DND-41 (cell line): ENCODE measurements around the gene ARL5C.

Experiments used
- CTCF ChIP-seq: IDR thresholded peaks from 2 replicates; pipeline ENCODE4 v1.5.1; 2012; ENCODE audit warnings: borderline replicate concordance, low read length, moderate library complexity, mild to moderate bottlenecking; ENCODE audit not compliant: poor library complexity, severe bottlenecking; ENCODE audit errors: extremely low read depth
- EZH2 ChIP-seq: IDR thresholded peaks from 3 replicates; pipeline ENCODE4 v1.6.1; 2012; ENCODE audit warnings: borderline replicate concordance, low read depth, mild to moderate bottlenecking, moderate library complexity, low read length, inconsistent platforms; ENCODE audit not compliant: severe bottlenecking

DNA sequence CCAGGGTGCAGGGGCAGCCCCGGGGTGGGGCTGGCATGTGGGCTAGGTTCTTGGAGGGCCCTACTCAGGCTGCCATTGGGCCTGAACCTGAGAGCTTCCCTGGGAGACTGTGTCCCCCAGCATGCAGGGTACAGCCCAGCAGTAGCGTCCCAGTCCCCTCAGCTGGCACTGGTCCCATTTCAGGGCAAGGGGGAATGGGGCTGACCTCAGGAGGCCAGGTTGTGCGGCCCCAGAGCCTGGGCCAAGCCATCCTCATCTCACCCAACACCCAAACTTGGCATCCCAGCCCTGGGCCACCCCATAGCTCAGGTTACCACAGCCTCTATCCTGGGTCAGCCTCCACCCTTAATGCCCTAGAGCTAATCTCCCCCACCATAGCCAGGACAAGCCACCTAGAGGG lies 20.8 kb downstream of the ARL5C start:
- TF ChIP-seq CTCF (no peak), EZH2 (no peak)
